Sigmoid colon (tissue), 7 donors: ENCODE results near the gene CDK8. TPM values are rescaled to one million over a fixed set of nuclear protein-coding genes. Genes with fewer than 3 reads are reported as not detected.
A peak's percentile ranks its signal among the peaks of the same experiment; 100 is the strongest.

Experiments used
- DNase-seq: peaks from one replicate; pipeline ENCODE4 v3.0.0-alpha.2; 2019
- H3K27ac ChIP-seq, 4 donors: fragments of 200-600 bp; sonication (generic); one replicate each; pipeline ENCODE4 v1.5.1; 2016 to 2019; ENCODE audit warnings: mild to moderate bottlenecking in 1 of 4
- H3K27me3 ChIP-seq, 3 donors: fragments of 200-600 bp; sonication (generic); one replicate each; pipeline ENCODE4 v1.5.1; 2019; ENCODE audit warnings: mild to moderate bottlenecking in 1 of 3
- H3K36me3 ChIP-seq, 4 donors: fragments of 200-600 bp; sonication (generic); one replicate each; pipeline ENCODE4 v1.5.1; 2016 to 2019
- H3K4me1 ChIP-seq, 4 donors: fragments of 200-600 bp; sonication (generic); one replicate each; pipeline ENCODE4 v1.5.1; 2017 to 2019
- H3K4me3 ChIP-seq, 4 donors: fragments of 200-600 bp; sonication (generic); one replicate each; pipeline ENCODE4 v1.5.1; 2017 to 2019; ENCODE audit warnings: mild to moderate bottlenecking in 2 of 4, moderate library complexity in 1 of 4
- H3K9me3 ChIP-seq, 4 donors: fragments of 200-600 bp in 3 of 4; sonication (generic) in 3 of 4; one replicate each; pipeline versions ENCODE4 v1.5.1 to v1.6.1; 2013 to 2019
- EP300 ChIP-seq, 4 donors: sonication (generic); formaldehyde crosslinking; IDR thresholded peaks; one replicate each; pipeline ENCODE4 v1.6.1; 2017; ENCODE audit warnings: antibody characterized with exemption in 4 of 4
- POLR2A ChIP-seq, 2 donors: fragments of 450-650 bp; IDR thresholded peaks; one replicate each; pipeline ENCODE4 v1.6.1; 2016; ENCODE audit warnings: antibody characterized with exemption in 2 of 2, mild to moderate bottlenecking in 2 of 2, moderate library complexity in 2 of 2
- POLR2AphosphoS5 ChIP-seq, 4 donors: sonication (generic); formaldehyde crosslinking; IDR thresholded peaks; one replicate each; pipeline ENCODE4 v1.6.1; 2017; ENCODE audit warnings: antibody characterized with exemption in 4 of 4
- WGBS, 2 donors: extraction: QIAGEN DNeasy Blood & Tissue Kit; methylation state at CpG; one replicate each; pipeline ENCODE4 v1.1.7; 2013; 5-methylcytosine and 5-hydroxymethylcytosine counted together
- intact Hi-C: fragments of 100-400 bp; cut with DNase I; formaldehyde crosslinking; loops from one replicate; pipeline ENCODE4 v1.15.1; 2023
- polyA plus RNA-seq, 3 donors: library from polyadenylated mRNA; stranded (reverse); fragments of 200-250 nt; gene quantifications; one replicate each; pipeline ENCODE4 v1.2.3, GENCODE V29; 2013
- total RNA-seq, 4 donors: library from RNA; depleted of rRNA; stranded (reverse); fragments of >200 nt; gene quantifications; one replicate each; pipeline ENCODE4 v1.1.0, GENCODE V29; 2016
- TF ChIP-seq, protein P1 (sequence below), 4 experiments: fragments of 450-650 bp in 3 of 4; fragments of 200-600 bp in 1 of 4; IDR thresholded peaks; one replicate each; pipeline ENCODE4 v1.5.1; 2016 to 2019; ENCODE audit warnings: antibody characterized with exemption in 4 of 4, mild to moderate bottlenecking in 3 of 4, moderate library complexity in 2 of 4
- donor health status: healthy with polysubstance abuse.
- donor health status: Bipolar disorder and iron deficiency.
- donor health status: healthy.

The CDK8 gene
- total and polyA plus RNA-seq, 7 donors = 10.8 to 78.6 (median 42.3) TPM

DNA sequence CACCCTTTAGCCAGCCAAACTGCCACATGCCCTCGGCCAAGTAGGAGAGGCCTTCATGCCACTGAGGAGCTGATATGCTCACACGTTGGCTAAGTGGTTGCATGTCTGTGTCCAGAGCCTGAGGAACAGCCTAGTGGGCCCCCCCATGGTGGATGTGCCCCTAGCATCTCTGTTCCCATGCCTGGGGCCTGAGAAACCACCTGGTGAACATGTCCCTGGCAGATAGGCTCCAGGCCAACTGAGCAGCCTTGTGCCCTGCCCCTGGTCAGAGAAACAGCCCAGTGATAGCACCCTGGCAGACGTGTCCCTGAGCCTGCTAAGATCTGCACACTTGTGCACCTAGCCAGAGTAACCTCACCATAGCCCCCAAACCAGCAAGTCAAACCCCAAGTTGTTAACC lies 181.7 kb downstream of the CDK8 start:
- TF ChIP-seq, protein P1, sequence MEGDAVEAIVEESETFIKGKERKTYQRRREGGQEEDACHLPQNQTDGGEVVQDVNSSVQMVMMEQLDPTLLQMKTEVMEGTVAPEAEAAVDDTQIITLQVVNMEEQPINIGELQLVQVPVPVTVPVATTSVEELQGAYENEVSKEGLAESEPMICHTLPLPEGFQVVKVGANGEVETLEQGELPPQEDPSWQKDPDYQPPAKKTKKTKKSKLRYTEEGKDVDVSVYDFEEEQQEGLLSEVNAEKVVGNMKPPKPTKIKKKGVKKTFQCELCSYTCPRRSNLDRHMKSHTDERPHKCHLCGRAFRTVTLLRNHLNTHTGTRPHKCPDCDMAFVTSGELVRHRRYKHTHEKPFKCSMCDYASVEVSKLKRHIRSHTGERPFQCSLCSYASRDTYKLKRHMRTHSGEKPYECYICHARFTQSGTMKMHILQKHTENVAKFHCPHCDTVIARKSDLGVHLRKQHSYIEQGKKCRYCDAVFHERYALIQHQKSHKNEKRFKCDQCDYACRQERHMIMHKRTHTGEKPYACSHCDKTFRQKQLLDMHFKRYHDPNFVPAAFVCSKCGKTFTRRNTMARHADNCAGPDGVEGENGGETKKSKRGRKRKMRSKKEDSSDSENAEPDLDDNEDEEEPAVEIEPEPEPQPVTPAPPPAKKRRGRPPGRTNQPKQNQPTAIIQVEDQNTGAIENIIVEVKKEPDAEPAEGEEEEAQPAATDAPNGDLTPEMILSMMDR (IDR thresholded peaks at IDR 0.05) = no peak
- TF ChIP-seq POLR2A (IDR thresholded peaks at IDR 0.05) = no peak
- TF ChIP-seq EP300 (IDR thresholded peaks at IDR 0.05) = no peak
- no peak for TF ChIP-seq POLR2AphosphoS5 (IDR thresholded peaks at IDR 0.05)
- peak overlapping the region in 1 of 4 donors; percentile 81 for H3K27ac ChIP-seq
- DNase-seq = no peak
- no peaks in the 10 kb centered on the region for H3K27me3 ChIP-seq
- H3K9me3 ChIP-seq = peaks cover 8 to 15% (median 13%) of the 10 kb centered on the region in 4 donors
- peaks cover 0 to 45% (median 34%) of the 10 kb centered on the region in 4 donors for H3K4me1 ChIP-seq
- H3K4me3 ChIP-seq = no peak overlapping the region
- intact Hi-C loops = no loop called here
- no peaks in the 10 kb centered on the region for H3K36me3 ChIP-seq
- 73 to 80% methylated on average over 3 of the region's 3 CpGs for WGBS, 2 donors

DNA sequence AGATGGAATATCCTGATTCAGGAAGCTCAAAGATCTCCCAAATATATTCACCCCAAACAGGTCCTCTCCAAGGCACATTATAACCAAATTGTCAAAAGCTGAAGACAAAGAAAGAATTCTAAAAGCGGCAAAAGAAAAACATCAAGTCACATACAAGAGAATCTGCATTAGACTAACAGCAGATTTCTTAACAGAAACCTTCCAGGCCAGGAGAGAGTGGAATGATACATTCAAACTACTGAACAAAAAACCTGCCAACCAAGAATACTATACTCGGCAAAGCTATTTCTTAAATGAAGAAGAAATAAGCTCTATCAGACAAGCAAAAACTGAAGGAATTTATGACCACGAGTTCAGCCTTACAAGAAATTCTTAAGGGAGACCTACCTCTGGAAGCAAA lies 183.0 kb downstream of the CDK8 start:
- no peak overlapping the region for H3K27ac ChIP-seq
- H3K4me3 ChIP-seq = no peak overlapping the region
- WGBS, 2 donors = 90 to 91% methylated on average over 3 of the region's 3 CpGs
- no peak for DNase-seq
- no peaks in the 10 kb centered on the region for H3K36me3 ChIP-seq
- H3K27me3 ChIP-seq = no peaks in the 10 kb centered on the region
- H3K9me3 ChIP-seq = peaks cover 8 to 15% (median 13%) of the 10 kb centered on the region in 4 donors
- intact Hi-C loops = no loop called here
- TF ChIP-seq EP300 (IDR thresholded peaks at IDR 0.05) = no peak
- TF ChIP-seq POLR2A (IDR thresholded peaks at IDR 0.05) = no peak
- TF ChIP-seq, protein P1 (IDR thresholded peaks at IDR 0.05) = no peak
- TF ChIP-seq POLR2AphosphoS5 (IDR thresholded peaks at IDR 0.05) = no peak
- H3K4me1 ChIP-seq = peaks cover 0 to 38% (median 28%) of the 10 kb centered on the region in 4 donors

DNA sequence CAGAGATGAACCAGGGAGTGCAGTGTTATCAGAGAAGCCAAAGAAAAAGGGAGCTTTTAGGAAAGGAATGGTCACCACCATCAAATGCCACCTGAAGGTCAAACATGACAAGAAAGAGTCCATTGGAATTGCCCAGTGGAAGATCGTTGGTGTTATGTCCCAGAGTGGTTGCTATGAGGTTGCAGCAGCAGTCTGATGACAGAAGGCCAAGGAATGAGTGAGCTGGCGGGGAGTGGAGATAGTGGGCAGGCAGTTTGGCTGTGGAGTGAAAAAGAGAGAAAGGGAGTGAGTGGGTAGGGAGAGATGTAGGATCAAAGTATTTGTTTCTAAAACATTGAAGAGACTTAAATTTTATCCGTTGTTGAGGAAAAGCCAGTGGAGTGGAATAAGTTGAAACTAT lies 186.2 kb downstream of the CDK8 start:
- peaks cover 8 to 15% (median 13%) of the 10 kb centered on the region in 4 donors for H3K9me3 ChIP-seq
- intact Hi-C loops = loop anchor here (5.0 kb wide), 1 partner anchor 188 kb away; the partner anchor contains the start of gene CDK8
- H3K4me3 ChIP-seq = no peak overlapping the region
- no peak for DNase-seq
- H3K4me1 ChIP-seq = peaks cover 0 to 40% (median 30%) of the 10 kb centered on the region in 4 donors
- H3K36me3 ChIP-seq = no peaks in the 10 kb centered on the region
- TF ChIP-seq EP300 (IDR thresholded peaks at IDR 0.05) (no peak), POLR2AphosphoS5 (IDR thresholded peaks at IDR 0.05) (no peak), POLR2A (IDR thresholded peaks at IDR 0.05) (no peak)
- TF ChIP-seq, protein P1 (IDR thresholded peaks at IDR 0.05) = no peak
- peak overlapping the region in 3 of 4 donors; percentile 18 to 87 (median 81) for H3K27ac ChIP-seq
- H3K27me3 ChIP-seq = no peaks in the 10 kb centered on the region
- 67 to 86% methylated on average over 3 of the region's 3 CpGs for WGBS, 2 donors

DNA sequence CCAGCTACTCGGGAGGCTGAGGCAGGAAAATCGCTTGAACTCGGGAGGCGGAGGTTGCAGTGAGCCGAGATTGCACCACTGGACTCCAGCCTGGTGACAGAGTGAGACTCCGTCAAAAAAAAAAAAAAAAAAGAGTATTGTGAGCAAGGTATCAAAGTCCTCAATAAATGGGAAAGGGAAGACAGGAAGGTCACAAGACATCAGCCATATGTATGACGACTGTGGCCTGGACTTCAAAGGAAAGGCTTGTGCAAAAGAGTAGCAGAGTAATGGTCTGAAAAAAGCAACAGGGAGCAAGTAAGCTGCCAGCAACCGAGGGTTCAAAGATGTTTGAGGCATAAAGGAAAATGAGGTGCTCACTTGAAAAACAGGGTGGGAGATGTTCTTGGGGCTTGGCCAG lies 187.5 kb downstream of the CDK8 start:
- WGBS, 2 donors = 81 to 89% methylated on average over 8 of the region's 8 CpGs

More for the DNA sequence above, 187.5 kb downstream of the CDK8 start:
- H3K9me3 ChIP-seq = peaks cover 7 to 10% (median 9%) of the 10 kb centered on the region in 4 donors
- intact Hi-C loops = loop anchor here (5.0 kb wide), 1 partner anchor 189 kb away; the partner anchor contains the start of gene CDK8
- H3K27ac ChIP-seq = peak overlapping the region; percentile 69 to 87 (median 81)
- no peak for DNase-seq
- no peaks in the 10 kb centered on the region for H3K27me3 ChIP-seq
- peaks cover 0 to 42% (median 32%) of the 10 kb centered on the region in 4 donors for H3K4me1 ChIP-seq
- TF ChIP-seq, protein P1 (IDR thresholded peaks at IDR 0.05) = no peak
- no peak for TF ChIP-seq POLR2A (IDR thresholded peaks at IDR 0.05)
- no peak for TF ChIP-seq POLR2AphosphoS5 (IDR thresholded peaks at IDR 0.05)
- TF ChIP-seq EP300 (IDR thresholded peaks at IDR 0.05) = no peak
- H3K4me3 ChIP-seq = no peak overlapping the region
- H3K36me3 ChIP-seq = no peaks in the 10 kb centered on the region
